HL-60 (cell line): Measurements from ENCODE around the gene NSL1.

Experiments used
- DNase-seq, 2 experiments: peaks; one replicate each; pipeline ENCODE4 v3.0.0-alpha.2; 2010 to 2020; ENCODE audit warnings: low read depth in 1 of 2, low spot score in 1 of 2
- H3K27ac ChIP-seq: fragments of 250-450 bp; sonication (Bioruptor Pico); replicated peaks from 2 replicates; pipeline ENCODE4 v1.5.1; 2020; ENCODE audit warnings: mild to moderate bottlenecking, moderate library complexity
- H3K27me3 ChIP-seq: fragments of 250-450 bp; sonication (Bioruptor Pico); 2 replicates; pipeline ENCODE4 v1.5.1; 2021; ENCODE audit warnings: mild to moderate bottlenecking, moderate library complexity; ENCODE audit not compliant: insufficient read depth, poor library complexity, severe bottlenecking
- H3K4me3 ChIP-seq: replicated peaks from 2 replicates; pipeline ENCODE4 v1.5.1; 2011; ENCODE audit warnings: mild to moderate bottlenecking, control low read depth, low read length; ENCODE audit not compliant: insufficient read depth
- GABPA ChIP-seq: IDR thresholded peaks from 2 replicates; pipeline ENCODE4 v1.6.1; 2012; ENCODE audit warnings: low read depth
- POLR2AphosphoS5 ChIP-seq: IDR thresholded peaks from 2 replicates; pipeline ENCODE4 v1.6.1; 2012; ENCODE audit warnings: low read depth
- SPI1 ChIP-seq: IDR thresholded peaks from 2 replicates; pipeline ENCODE4 v1.6.1; 2012; ENCODE audit warnings: low read depth, mild to moderate bottlenecking, borderline replicate concordance
- TF ChIP-seq, protein P1 (sequence below): IDR thresholded peaks from one replicate; pipeline ENCODE4 v1.5.1; 2011; ENCODE audit warnings: low read length, control low read depth, inconsistent platforms; ENCODE audit not compliant: insufficient read depth
- TF ChIP-seq, protein P2 (sequence below): IDR thresholded peaks from 2 replicates; pipeline ENCODE4 v1.6.1; 2012; ENCODE audit warnings: low read depth; ENCODE audit not compliant: insufficient replicate concordance

Gene NSL1

DNA sequence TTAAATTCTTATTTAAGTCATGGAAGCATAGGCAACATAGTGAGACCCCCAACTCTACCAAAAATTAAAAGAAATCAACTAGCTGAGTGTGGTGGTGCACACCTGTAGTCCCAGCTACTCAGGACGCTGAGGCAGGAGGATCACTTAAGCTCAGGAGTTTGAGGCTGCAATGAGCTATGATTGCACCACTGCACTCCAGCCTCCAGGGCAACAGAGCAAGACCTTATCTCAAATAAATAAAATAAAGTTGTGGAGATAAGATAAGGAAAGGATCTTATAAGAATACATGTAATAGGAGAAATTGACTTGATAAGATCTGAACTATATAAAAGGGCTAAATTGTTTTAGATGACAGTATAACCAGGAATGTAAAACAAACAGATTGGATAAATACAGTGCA is 89.7 kb downstream of the NSL1 start:
- DNase-seq, result no peak

GRCh38 chr1:212700892-212701819 is 90.4 kb downstream of the NSL1 start:
- Histone ChIP-seq H3K27ac (no peak overlapping the region), H3K4me3 (peak overlapping the region; percentile 54), H3K27me3 (peaks cover 12% of the 10 kb centered on the region)
- DNase-seq, result peak in 1 of 2 experiments; percentile 30
- TF ChIP-seq GABPA (no peak), POLR2AphosphoS5 (no peak), SPI1 (no peak)
- TF ChIP-seq, protein P1, sequence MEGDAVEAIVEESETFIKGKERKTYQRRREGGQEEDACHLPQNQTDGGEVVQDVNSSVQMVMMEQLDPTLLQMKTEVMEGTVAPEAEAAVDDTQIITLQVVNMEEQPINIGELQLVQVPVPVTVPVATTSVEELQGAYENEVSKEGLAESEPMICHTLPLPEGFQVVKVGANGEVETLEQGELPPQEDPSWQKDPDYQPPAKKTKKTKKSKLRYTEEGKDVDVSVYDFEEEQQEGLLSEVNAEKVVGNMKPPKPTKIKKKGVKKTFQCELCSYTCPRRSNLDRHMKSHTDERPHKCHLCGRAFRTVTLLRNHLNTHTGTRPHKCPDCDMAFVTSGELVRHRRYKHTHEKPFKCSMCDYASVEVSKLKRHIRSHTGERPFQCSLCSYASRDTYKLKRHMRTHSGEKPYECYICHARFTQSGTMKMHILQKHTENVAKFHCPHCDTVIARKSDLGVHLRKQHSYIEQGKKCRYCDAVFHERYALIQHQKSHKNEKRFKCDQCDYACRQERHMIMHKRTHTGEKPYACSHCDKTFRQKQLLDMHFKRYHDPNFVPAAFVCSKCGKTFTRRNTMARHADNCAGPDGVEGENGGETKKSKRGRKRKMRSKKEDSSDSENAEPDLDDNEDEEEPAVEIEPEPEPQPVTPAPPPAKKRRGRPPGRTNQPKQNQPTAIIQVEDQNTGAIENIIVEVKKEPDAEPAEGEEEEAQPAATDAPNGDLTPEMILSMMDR, result no peak
- TF ChIP-seq, protein P2, sequence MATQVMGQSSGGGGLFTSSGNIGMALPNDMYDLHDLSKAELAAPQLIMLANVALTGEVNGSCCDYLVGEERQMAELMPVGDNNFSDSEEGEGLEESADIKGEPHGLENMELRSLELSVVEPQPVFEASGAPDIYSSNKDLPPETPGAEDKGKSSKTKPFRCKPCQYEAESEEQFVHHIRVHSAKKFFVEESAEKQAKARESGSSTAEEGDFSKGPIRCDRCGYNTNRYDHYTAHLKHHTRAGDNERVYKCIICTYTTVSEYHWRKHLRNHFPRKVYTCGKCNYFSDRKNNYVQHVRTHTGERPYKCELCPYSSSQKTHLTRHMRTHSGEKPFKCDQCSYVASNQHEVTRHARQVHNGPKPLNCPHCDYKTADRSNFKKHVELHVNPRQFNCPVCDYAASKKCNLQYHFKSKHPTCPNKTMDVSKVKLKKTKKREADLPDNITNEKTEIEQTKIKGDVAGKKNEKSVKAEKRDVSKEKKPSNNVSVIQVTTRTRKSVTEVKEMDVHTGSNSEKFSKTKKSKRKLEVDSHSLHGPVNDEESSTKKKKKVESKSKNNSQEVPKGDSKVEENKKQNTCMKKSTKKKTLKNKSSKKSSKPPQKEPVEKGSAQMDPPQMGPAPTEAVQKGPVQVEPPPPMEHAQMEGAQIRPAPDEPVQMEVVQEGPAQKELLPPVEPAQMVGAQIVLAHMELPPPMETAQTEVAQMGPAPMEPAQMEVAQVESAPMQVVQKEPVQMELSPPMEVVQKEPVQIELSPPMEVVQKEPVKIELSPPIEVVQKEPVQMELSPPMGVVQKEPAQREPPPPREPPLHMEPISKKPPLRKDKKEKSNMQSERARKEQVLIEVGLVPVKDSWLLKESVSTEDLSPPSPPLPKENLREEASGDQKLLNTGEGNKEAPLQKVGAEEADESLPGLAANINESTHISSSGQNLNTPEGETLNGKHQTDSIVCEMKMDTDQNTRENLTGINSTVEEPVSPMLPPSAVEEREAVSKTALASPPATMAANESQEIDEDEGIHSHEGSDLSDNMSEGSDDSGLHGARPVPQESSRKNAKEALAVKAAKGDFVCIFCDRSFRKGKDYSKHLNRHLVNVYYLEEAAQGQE, result no peak

More for the DNA sequence above, 89.7 kb downstream of the NSL1 start:
- TF ChIP-seq, protein P2, result no peak
- TF ChIP-seq GABPA (no peak), POLR2AphosphoS5 (no peak), SPI1 (no peak)
- TF ChIP-seq, protein P1, result no peak
- Histone ChIP-seq H3K27me3 (peaks cover 12% of the 10 kb centered on the region), H3K4me3 (no peak overlapping the region), H3K27ac (no peak overlapping the region)

- H3K27me3 ChIP-seq, result peaks cover 12% of the 10 kb centered on the region
Observed at GRCh38 chr1:212700223-212700891, 91.2 kb downstream of the NSL1 start.

More at GRCh38 chr1:212700223-212700891, 91.2 kb downstream of the NSL1 start:
- Histone ChIP-seq H3K27ac (no peak overlapping the region), H3K4me3 (peak overlapping the region; percentile 54)
- no peak for TF ChIP-seq GABPA
- TF ChIP-seq, protein P2, result no peak
- TF ChIP-seq, protein P1, result no peak
- no peak for TF ChIP-seq POLR2AphosphoS5
- no peak for DNase-seq
